HepG2 (cell line): ENCODE results near the gene RMRP. TPM values are rescaled to one million over a fixed set of nuclear protein-coding genes. Genes with fewer than 3 reads are reported as not detected.
"Not testable (repeated sequence)": the region's sequence is repeated elsewhere in the genome, so short reads cannot be mapped to it uniquely, and the experiment has no call there.

ENCODE experiments used
- ATAC-seq: fragments of 200-7000 bp; cut with Tn5 transposase; 3 replicates; pipeline ENCODE4 v1.9.1; 2020; ENCODE audit warnings: mild to moderate bottlenecking, moderate library complexity
- BruUV-seq: library from RNA; stranded (reverse); fragments of 400-500 nt; replicated peaks from 2 replicates; lab custom pipeline; 2021; lab: Mats Ljungman, UMichigan
- CTCF ChIA-PET: fragments of 300-600 bp; formaldehyde crosslinking; extraction: SDS; loops from one replicate; lab custom pipeline; 2021; ENCODE audit warnings: low total read pairs, inconsistent platforms, low intra/inter-chr PET ratio; lab: Yijun Ruan, JAX
- POLR2A ChIA-PET: fragments of 350-600 bp; sonication (Branson Sonifier 250); formaldehyde crosslinking; loops from one replicate; lab custom pipeline; 2020; ENCODE audit warnings: antibody characterized with exemption, inconsistent platforms; lab: Yijun Ruan, JAX
- DNase-seq: peaks from one replicate; pipeline ENCODE4 v3.0.0-alpha.2; 2015; ENCODE audit warnings: low spot score
- FAIRE-seq: peaks from 3 replicates; lab custom pipeline; 2011; peaks lifted over from hg19 to GRCh38; lab: Jason Lieb, UNC
- H2AFZ ChIP-seq: one replicate; pipeline ENCODE4 v1.6.1; 2011; ENCODE audit warnings: low read length, inconsistent platforms
- H3K27ac ChIP-seq: fragments of 300-600 bp; 3 replicates; pipeline ENCODE4 v1.8.0; 2011; ENCODE audit warnings: mixed run types, mild to moderate bottlenecking, mixed read lengths, low read length, inconsistent platforms; ENCODE audit not compliant: insufficient read depth; ENCODE audit errors: extremely low read length
- H3K27me3 ChIP-seq, 2 experiments: fragments of 200-600 bp in 1 of 2; 2 replicates in 1 of 2; 3 replicates in 1 of 2; pipeline versions ENCODE4 v1.6.0 to v1.8.0; 2011; ENCODE audit warnings: low read length in 2 of 2, mild to moderate bottlenecking in 2 of 2, moderate library complexity in 2 of 2, inconsistent platforms in 1 of 2; ENCODE audit not compliant: insufficient read depth in 2 of 2, control insufficient read depth in 1 of 2
- H3K36me3 ChIP-seq, 2 experiments: fragments of 200-600 bp in 1 of 2; replicated peaks in 1 of 2; 2 replicates in 1 of 2; 3 replicates in 1 of 2; pipeline versions ENCODE4 v1.5.1 to v1.8.0; 2011; ENCODE audit warnings: low read length in 2 of 2, inconsistent platforms in 1 of 2; ENCODE audit not compliant: insufficient read depth in 2 of 2, control insufficient read depth in 1 of 2
- H3K4me1 ChIP-seq: 2 replicates; pipeline ENCODE4 v1.5.1; 2012; ENCODE audit warnings: low read length, inconsistent platforms; ENCODE audit not compliant: insufficient read depth
- H3K4me2 ChIP-seq: 2 replicates; pipeline ENCODE4 v1.6.0; 2011; ENCODE audit warnings: low read depth, low read length, inconsistent platforms
- H3K4me3 ChIP-seq, 3 experiments: fragments of 200-600 bp in 1 of 3; sonication (generic), shearing (Covaris generic) in 1 of 3; replicated peaks in 1 of 3; 2 replicates each; pipeline ENCODE4 v1.5.1; 2011 to 2016; ENCODE audit warnings: low read length in 3 of 3, inconsistent platforms in 2 of 3, low read depth in 2 of 3, mild to moderate bottlenecking in 2 of 3, control low read depth in 1 of 3, mixed read lengths in 1 of 3; ENCODE audit not compliant: insufficient read depth in 1 of 3
- H3K79me2 ChIP-seq: one replicate; pipeline ENCODE4 v1.6.1; 2011; ENCODE audit warnings: low read length, inconsistent platforms; ENCODE audit not compliant: insufficient read depth
- H3K9ac ChIP-seq: 2 replicates; pipeline ENCODE4 v1.6.0; 2011; ENCODE audit warnings: mild to moderate bottlenecking, low read depth, low read length, inconsistent platforms; ENCODE audit not compliant: insufficient read depth
- H3K9me3 ChIP-seq: 2 replicates; pipeline ENCODE4 v1.5.1; 2012; ENCODE audit warnings: mild to moderate bottlenecking, low read length
- H4K20me1 ChIP-seq: 2 replicates; pipeline ENCODE4 v1.6.0; 2011; ENCODE audit warnings: inconsistent platforms, mild to moderate bottlenecking, low read length, moderate library complexity; ENCODE audit not compliant: insufficient read depth
- AHR ChIP-seq: IDR thresholded peaks from 2 replicates; pipeline ENCODE4 v1.6.1; 2018; ENCODE audit warnings: missing genetic modification reagents, missing compliant biosample characterization
- CBX1 ChIP-seq: IDR thresholded peaks from one replicate; pipeline ENCODE4 v1.6.1; 2016; ENCODE audit warnings: antibody characterized with exemption, low read depth
- FLYWCH1 ChIP-seq: sonication (generic); formaldehyde crosslinking; IDR thresholded peaks from 2 replicates; pipeline ENCODE4 v1.8.1; 2023; ENCODE audit warnings: mild to moderate bottlenecking, missing genetic modification reagents
- HDAC1 ChIP-seq: sonication (generic); formaldehyde crosslinking; IDR thresholded peaks from 2 replicates; pipeline ENCODE4 v1.5.1; 2020; ENCODE audit warnings: mild to moderate bottlenecking, missing genetic modification reagents
- HNF4G ChIP-seq, 2 experiments: sonication (generic) in 1 of 2; formaldehyde crosslinking in 1 of 2; IDR thresholded peaks; 2 replicates each; pipeline versions ENCODE4 v1.4.0 to v1.6.1; 2011 to 2020; ENCODE audit warnings: borderline replicate concordance in 2 of 2, low read depth in 2 of 2, mild to moderate bottlenecking in 2 of 2, low read length in 1 of 2, missing genetic modification reagents in 1 of 2, moderate library complexity in 1 of 2
- HNRNPK ChIP-seq: fragments of 200-400 bp; formaldehyde crosslinking; IDR thresholded peaks from 2 replicates; pipeline ENCODE4 v1.6.1; 2018; ENCODE audit warnings: low read length, low read depth, moderate library complexity, mild to moderate bottlenecking; ENCODE audit not compliant: poor library complexity, severe bottlenecking
- KDM2A ChIP-seq: sonication (generic); formaldehyde crosslinking; IDR thresholded peaks from 2 replicates; pipeline ENCODE4 v1.4.0; 2020; ENCODE audit warnings: low read depth, missing genetic modification reagents, borderline replicate concordance
- POGZ ChIP-seq: sonication (generic); formaldehyde crosslinking; IDR thresholded peaks from 2 replicates; pipeline ENCODE4 v1.4.0; 2020; ENCODE audit warnings: mild to moderate bottlenecking, missing genetic modification reagents
- SMC3 ChIP-seq: IDR thresholded peaks from 2 replicates; pipeline ENCODE4 v1.6.1; 2011; ENCODE audit warnings: low read length, improper control_type of control experiment
- STAG1 ChIP-seq: sonication (generic); formaldehyde crosslinking; IDR thresholded peaks from 2 replicates; pipeline ENCODE4 v1.4.0; 2020; ENCODE audit warnings: missing genetic modification reagents
- ZNF292 ChIP-seq: sonication (generic); formaldehyde crosslinking; IDR thresholded peaks from 2 replicates; pipeline ENCODE4 v1.8.1; 2022; ENCODE audit warnings: mild to moderate bottlenecking, low read depth, missing genetic modification reagents, borderline replicate concordance
- ZNF3 ChIP-seq: IDR thresholded peaks from 2 replicates; pipeline ENCODE4 v1.7.0; 2017; ENCODE audit warnings: inconsistent platforms
- ZNF432 ChIP-seq: sonication (generic); formaldehyde crosslinking; IDR thresholded peaks from 2 replicates; pipeline ENCODE4 v1.5.0; 2020; ENCODE audit warnings: missing genetic modification reagents, mild to moderate bottlenecking, borderline replicate concordance
- WGBS: methylation state at CpG from one replicate; pipeline ENCODE4 v1.1.6; 2017; ENCODE audit warnings: low lambda C conversion rate; 5-methylcytosine and 5-hydroxymethylcytosine counted together
- in situ Hi-C: cut with HindIII; loops from 2 replicates; pipeline ENCODE4 v1.10.0; 2017; ENCODE audit warnings: low pct_unique_long_range_greater_than_20kb; ENCODE audit not compliant: extremely low pct_ligation_motif_present
- intact Hi-C: fragments of 100-400 bp; cut with micrococcal nuclease; formaldehyde crosslinking; loops from one replicate; pipeline ENCODE4 v1.10.0; 2022; ENCODE audit not compliant: unreplicated experiment
- polyA plus RNA-seq, 8 experiments: library from polyadenylated mRNA; depleted of rRNA in 3 of 8; stranded (reverse) in 7 of 8; unstranded in 1 of 8; fragments of >200 nt; fragmentation: Illumina TruSeq in 4 of 8; extraction: Trizol in 4 of 8; gene quantifications; 2 replicates each; pipeline versions ENCODE4 v1.2.1 to v1.2.3, GENCODE V29; 2011 to 2016; ENCODE audit warnings: low read depth in 4 of 8, missing spikeins in 1 of 8, mixed read lengths in 1 of 8; ENCODE audit not compliant: insufficient read depth in 1 of 8
- total RNA-seq, 5 experiments: library from RNA; depleted of rRNA; stranded (reverse); fragments of >200 nt; fragmentation: Illumina TruSeq; extraction: Trizol; gene quantifications; 2 replicates each; pipeline ENCODE4 v1.2.3, GENCODE V29; 2016; ENCODE audit warnings: low read depth in 1 of 5
- TF ChIP-seq, protein P1 (sequence below): IDR thresholded peaks from 2 replicates; pipeline ENCODE4 v1.6.1; 2016; ENCODE audit warnings: missing compliant biosample characterization, missing genetic modification reagents, borderline replicate concordance

The RMRP gene
- total and polyA plus RNA-seq, 2 of the 13 experiments (the other 11 are each of a cell fraction or from before 2014, with no cell fraction given) = 51.4 to 4,025 TPM

DNA sequence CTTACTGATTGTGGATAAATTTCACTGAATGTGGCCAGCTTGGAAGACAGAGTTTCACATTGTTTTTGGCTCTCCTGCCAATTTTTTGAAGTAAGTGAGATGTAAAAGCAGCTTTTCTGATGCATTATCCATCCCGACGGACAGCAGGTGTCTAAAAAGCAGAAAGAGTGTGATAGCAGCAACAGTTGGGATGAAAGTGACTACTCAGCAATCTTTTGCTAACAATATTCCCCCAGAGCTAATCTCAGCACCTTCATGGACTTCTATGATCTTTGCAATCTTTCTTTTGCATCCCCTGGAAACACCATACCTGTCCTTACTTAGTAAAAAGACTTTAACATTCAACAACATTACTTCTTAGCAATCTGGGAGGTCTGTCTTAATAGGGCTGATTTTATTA lies 45.0 kb downstream of the RMRP start (continued):
- no peak for TF ChIP-seq AHR

DNA sequence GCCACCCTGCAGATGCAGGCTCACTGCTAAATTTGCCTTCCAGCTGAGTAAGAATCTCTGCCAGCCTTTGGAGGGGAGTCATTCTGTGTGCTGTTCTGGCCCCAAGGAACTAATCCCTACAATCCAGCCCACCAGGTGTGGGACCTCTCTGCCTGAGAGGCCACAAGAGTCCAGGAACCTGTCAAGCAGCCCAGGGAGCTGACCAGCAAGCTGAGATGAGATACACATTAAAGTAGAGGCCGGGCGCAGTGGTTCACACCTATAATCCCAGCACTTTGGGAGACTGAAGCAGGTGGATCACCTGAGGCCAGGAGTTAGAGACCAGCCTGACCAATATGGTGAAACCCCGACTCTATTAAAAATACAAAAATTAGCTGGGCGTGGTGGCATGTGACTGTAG lies 45.8 kb downstream of the RMRP start:
- H3K4me3 ChIP-seq, H4K20me1 ChIP-seq, FAIRE-seq, BruUV-seq, H3K4me1 ChIP-seq, CTCF ChIA-PET, H3K9me3 ChIP-seq, DNase-seq, H3K27ac ChIP-seq, intact Hi-C loops, in situ Hi-C loops, H2AFZ ChIP-seq, H3K79me2 ChIP-seq, H3K4me2 ChIP-seq, ATAC-seq, H3K9ac ChIP-seq: not testable (repeated sequence)
- POLR2A ChIA-PET = interaction anchor here (0.9 kb wide), 1 partner anchor 120 kb away, joined by 3 read pairs; the partner anchor contains the start of genes CREB3 and TLN1
- H3K36me3 ChIP-seq = peaks cover 3 to 14% of the 10 kb centered on the region in 2 experiments; a peak in 3 of 5 replicates
- 47% methylated on average over 4 of the region's 4 CpGs for WGBS
- H3K27me3 ChIP-seq = peaks cover 0 to 35% of the 10 kb centered on the region in 2 experiments; a peak in 3 of 5 replicates

DNA sequence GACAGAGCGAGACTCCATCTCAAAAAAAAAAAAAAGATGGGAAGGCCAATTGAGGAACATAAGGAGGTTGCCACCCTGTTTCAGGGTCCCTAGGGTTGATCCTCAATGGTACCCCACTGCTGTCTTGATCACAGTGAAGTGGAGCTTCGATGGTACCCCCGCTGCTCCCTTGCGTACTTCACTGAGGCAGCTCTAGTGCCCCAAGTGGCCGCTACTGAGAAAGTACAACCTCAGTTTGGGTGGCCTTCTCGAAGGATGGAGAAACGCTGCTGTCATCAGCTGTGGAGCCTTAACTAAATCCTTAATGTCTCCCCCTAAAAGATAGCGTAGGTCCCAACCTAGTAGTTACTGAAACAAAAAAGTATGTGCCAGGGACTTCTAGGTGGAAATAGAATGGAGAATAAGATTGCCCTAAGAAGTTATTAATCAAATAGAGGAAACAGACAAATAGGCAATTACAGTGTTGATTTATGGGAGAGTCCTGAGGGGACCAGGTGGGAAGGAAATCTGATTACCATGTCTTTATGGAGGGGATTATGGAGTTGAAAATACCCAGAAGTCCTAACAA lies 46.5 kb downstream of the RMRP start:
- H3K9me3 ChIP-seq = no peaks in the 10 kb centered on the region
- ATAC-seq (peak; percentile 70), FAIRE-seq (peak; percentile 73), DNase-seq (peak; percentile 17)
- WGBS = 26% methylated on average over 8 of the region's 8 CpGs
- no peak overlapping the region for H3K4me2 ChIP-seq
- H3K79me2 ChIP-seq = peaks cover under 1% of the 10 kb centered on the region
- intact Hi-C loops = no loop called here
- ChIA-PET POLR2A (interaction anchor here (0.9 to 1.2 kb wide), 2 partner anchors 11 to 121 kb away, joined by 3 read pairs; partner anchors contain the start of genes CREB3 and TLN1), CTCF (no interaction called here)
- no peak overlapping the region for H3K4me3 ChIP-seq
- no peak overlapping the region for H3K27ac ChIP-seq
- peaks cover 3 to 14% of the 10 kb centered on the region in 2 experiments; a peak in 3 of 5 replicates for H3K36me3 ChIP-seq
- H4K20me1 ChIP-seq = no peaks in the 10 kb centered on the region
- in situ Hi-C loops = no loop called here
- H2AFZ ChIP-seq = no peak overlapping the region
- peaks cover 8% of the 10 kb centered on the region for H3K4me1 ChIP-seq
- peaks cover 0 to 28% of the 10 kb centered on the region in 2 experiments; a peak in 3 of 5 replicates for H3K27me3 ChIP-seq
- H3K9ac ChIP-seq = no peak overlapping the region
- BruUV-seq = no TSS peak
- TF ChIP-seq FLYWCH1 (no peak), HNF4G (IDR thresholded peaks at IDR 0.05; ENCODE audit: borderline replicate concordance, low read depth, low read length) (no peak), HNF4G (CRISPR knock-in tag; IDR thresholded peaks at IDR 0.05; ENCODE audit: borderline replicate concordance, low read depth) (no peak), ZNF3 (no peak), HNRNPK (no peak), ZNF432 (CRISPR knock-in tag) (no peak), ZNF292 (no peak), POGZ (no peak), SMC3 (0 out of 2 replicates have a peak, but pooled peaks have one; percentile 17), STAG1 (CRISPR knock-in tag) (peak; percentile 22; the same call in 1 of the 2 replicates), KDM2A (CRISPR knock-in tag) (0 out of 2 replicates have a peak, but pooled peaks have one; percentile 25), CBX1 (no peak), HDAC1 (no peak)
- TF ChIP-seq, protein P1, sequence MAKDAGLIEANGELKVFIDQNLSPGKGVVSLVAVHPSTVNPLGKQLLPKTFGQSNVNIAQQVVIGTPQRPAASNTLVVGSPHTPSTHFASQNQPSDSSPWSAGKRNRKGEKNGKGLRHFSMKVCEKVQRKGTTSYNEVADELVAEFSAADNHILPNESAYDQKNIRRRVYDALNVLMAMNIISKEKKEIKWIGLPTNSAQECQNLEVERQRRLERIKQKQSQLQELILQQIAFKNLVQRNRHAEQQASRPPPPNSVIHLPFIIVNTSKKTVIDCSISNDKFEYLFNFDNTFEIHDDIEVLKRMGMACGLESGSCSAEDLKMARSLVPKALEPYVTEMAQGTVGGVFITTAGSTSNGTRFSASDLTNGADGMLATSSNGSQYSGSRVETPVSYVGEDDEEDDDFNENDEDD = no peak
